K562 (cell line): ENCODE data around the gene ALB. TPM values are rescaled to one million over a fixed set of nuclear protein-coding genes. Genes with fewer than 3 reads are reported as not detected.
"Not testable (repeated sequence)": the region's sequence is repeated elsewhere in the genome, so short reads cannot be mapped to it uniquely, and the experiment has no call there.

Experiments
- ATAC-seq: fragments of 200-7000 bp; cut with Tn5 transposase; 3 replicates; pipeline ENCODE4 v1.9.1; 2020; ENCODE audit warnings: moderate library complexity
- BruUV-seq: library from RNA; stranded (reverse); fragments of 400-500 nt; replicated peaks from 2 replicates; lab custom pipeline; 2021; lab: Mats Ljungman, UMichigan
- CTCF ChIA-PET: fragments of 300-600 bp; formaldehyde crosslinking; extraction: SDS; loops from one replicate; lab custom pipeline; 2021; ENCODE audit warnings: low intra/inter-chr PET ratio; lab: Yijun Ruan, JAX
- POLR2A ChIA-PET: fragments of 300-600, 350-650 bp; sonication (Branson Sonifier 250); formaldehyde crosslinking; extraction: SDS; loops from one replicate; lab custom pipeline; 2021; ENCODE audit warnings: antibody characterized with exemption, inconsistent platforms; lab: Yijun Ruan, JAX
- DNase-seq, 4 experiments: peaks; one replicate each; pipeline versions ENCODE4 v3.0.0 to v3.0.0-alpha.2; 2011 to 2018; ENCODE audit warnings: low spot score in 3 of 4, mixed read lengths in 3 of 4; ENCODE audit errors: extremely low read depth in 1 of 4
- FAIRE-seq: peaks from 2 replicates; lab custom pipeline; 2011; peaks lifted over from hg19 to GRCh38; lab: Jason Lieb, UNC
- H2AFZ ChIP-seq: 2 replicates; pipeline ENCODE4 v1.6.0; 2011; ENCODE audit warnings: low read depth, low read length, control low read depth, inconsistent platforms
- H3K27ac ChIP-seq: fragments of 200-600 bp; 3 replicates; pipeline ENCODE4 v1.8.0; 2011; ENCODE audit warnings: low read depth, mild to moderate bottlenecking, control low read depth, inconsistent platforms, low read length, moderate library complexity, mixed read lengths; ENCODE audit errors: extremely low read depth
- H3K27me3 ChIP-seq, 2 experiments: fragments of 300-600 bp in 1 of 2; 2 replicates in 1 of 2; 3 replicates in 1 of 2; pipeline versions ENCODE4 v1.6.0 to v1.8.0; 2011; ENCODE audit warnings: inconsistent platforms in 2 of 2, low read length in 2 of 2, mild to moderate bottlenecking in 1 of 2, mixed read lengths in 1 of 2, moderate library complexity in 1 of 2; ENCODE audit not compliant: control insufficient read depth in 2 of 2, insufficient read depth in 2 of 2
- H3K36me3 ChIP-seq: fragments of 300-600 bp; 3 replicates; pipeline ENCODE4 v1.8.0; 2011; ENCODE audit warnings: mild to moderate bottlenecking, low read length, inconsistent platforms; ENCODE audit not compliant: control insufficient read depth, insufficient read depth
- H3K4me1 ChIP-seq, 2 experiments: fragments of 200-600 bp in 1 of 2; replicated peaks in 1 of 2; 2 replicates in 1 of 2; 3 replicates in 1 of 2; pipeline versions ENCODE4 v1.5.1 to v1.8.0; 2011; ENCODE audit warnings: inconsistent platforms in 2 of 2, low read length in 2 of 2, mild to moderate bottlenecking in 1 of 2, mixed read lengths in 1 of 2, moderate library complexity in 1 of 2; ENCODE audit not compliant: control insufficient read depth in 2 of 2, insufficient read depth in 2 of 2
- H3K4me2 ChIP-seq: 2 replicates; pipeline ENCODE4 v1.6.1; 2011; ENCODE audit warnings: low read length, control low read depth, inconsistent platforms, mixed read lengths; ENCODE audit not compliant: insufficient read depth
- H3K4me3 ChIP-seq: fragments of 200-600 bp; sonication (generic), shearing (Covaris generic); 2 replicates; pipeline ENCODE4 v1.5.1; 2016; ENCODE audit warnings: control low read depth, inconsistent platforms
- H3K79me2 ChIP-seq: fragments of 200-600 bp; 3 replicates; pipeline ENCODE4 v1.8.0; 2011; ENCODE audit warnings: low read length, inconsistent platforms; ENCODE audit not compliant: control insufficient read depth, insufficient read depth
- H3K9ac ChIP-seq, 2 experiments: 2 replicates each; pipeline versions ENCODE4 v1.6.0 to v1.6.1; 2011; ENCODE audit warnings: low read depth in 2 of 2, low read length in 2 of 2, control low read depth in 1 of 2, inconsistent platforms in 1 of 2, mild to moderate bottlenecking in 1 of 2, mixed read lengths in 1 of 2; ENCODE audit not compliant: insufficient read depth in 1 of 2
- H3K9me1 ChIP-seq: one replicate; pipeline ENCODE4 v1.6.0; 2011; ENCODE audit warnings: inconsistent platforms, mild to moderate bottlenecking, low read length, moderate library complexity; ENCODE audit not compliant: control insufficient read depth, insufficient read depth
- H3K9me3 ChIP-seq: replicated peaks from 2 replicates; pipeline ENCODE4 v1.5.1; 2011; ENCODE audit warnings: low read depth, low read length, inconsistent platforms; ENCODE audit not compliant: control insufficient read depth, insufficient read depth
- H4K20me1 ChIP-seq: replicated peaks from 2 replicates; pipeline ENCODE4 v1.6.1; 2011; ENCODE audit warnings: low read length, inconsistent platforms, mixed read lengths; ENCODE audit not compliant: control insufficient read depth, insufficient read depth
- CC2D1A ChIP-seq: fragments of 450-650 bp; IDR thresholded peaks from 2 replicates; pipeline ENCODE4 v1.6.1; 2017; ENCODE audit warnings: mild to moderate bottlenecking
- CEBPB ChIP-seq: fragments of 450-650 bp; IDR thresholded peaks from 2 replicates; pipeline ENCODE4 v1.6.1; 2016; ENCODE audit warnings: missing genetic modification characterization, missing compliant biosample characterization
- CSDE1 ChIP-seq, 2 experiments: fragments of 450-650 bp; IDR thresholded peaks; 2 replicates each; pipeline ENCODE4 v1.6.1; 2016; ENCODE audit warnings: mild to moderate bottlenecking in 1 of 2
- EP400 ChIP-seq: fragments of 450-650 bp; IDR thresholded peaks from 2 replicates; pipeline ENCODE4 v1.6.1; 2017; ENCODE audit warnings: antibody characterized with exemption, mild to moderate bottlenecking, moderate library complexity
- ERF ChIP-seq: fragments of 450-650 bp; formaldehyde crosslinking; IDR thresholded peaks from 2 replicates; pipeline ENCODE4 v1.4.0; 2020; ENCODE audit warnings: mild to moderate bottlenecking, mixed read lengths
- EZH2 ChIP-seq: IDR thresholded peaks from 2 replicates; pipeline ENCODE4 v1.6.1; 2012; ENCODE audit warnings: low read depth, mild to moderate bottlenecking, inconsistent platforms, low read length, borderline replicate concordance
- IFI16 ChIP-seq: fragments of 250-450 bp; sonication (Bioruptor Pico); IDR thresholded peaks from 2 replicates; pipeline ENCODE4 v2.1.2; 2022; ENCODE audit warnings: mild to moderate bottlenecking, inconsistent platforms
- PHB2 ChIP-seq: fragments of 450-650 bp; IDR thresholded peaks from 2 replicates; pipeline ENCODE4 v1.6.1; 2017; ENCODE audit warnings: low read depth
- POLR2AphosphoS2 ChIP-seq: IDR thresholded peaks from 2 replicates; pipeline ENCODE4 v1.6.1; 2012; ENCODE audit warnings: low read length, improper control_type of control experiment
- POLR2H ChIP-seq: IDR thresholded peaks from 2 replicates; pipeline ENCODE4 v1.6.1; 2016; ENCODE audit warnings: missing genetic modification characterization, low read depth, mild to moderate bottlenecking, control low read depth, missing compliant biosample characterization, moderate library complexity
- RAD21 ChIP-seq, 2 experiments: fragments of 250-450 bp in 1 of 2; fragments of 450-650 bp in 1 of 2; sonication (Bioruptor Pico) in 1 of 2; formaldehyde crosslinking in 1 of 2; IDR thresholded peaks in 1 of 2; conservative IDR thresholded peaks in 1 of 2; 2 replicates each; pipeline versions ENCODE4 v1.4.0 to v1.8.0; 2020 to 2022; ENCODE audit warnings: mild to moderate bottlenecking in 2 of 2, moderate library complexity in 1 of 2
- RFX7 ChIP-seq: fragments of 250-450 bp; sonication (Bioruptor Pico); IDR thresholded peaks from 2 replicates; pipeline ENCODE4 v1.5.1; 2021; ENCODE audit warnings: mild to moderate bottlenecking
- TCF7 ChIP-seq: sonication (generic); IDR thresholded peaks from 2 replicates; pipeline ENCODE4 v1.6.1; 2016; ENCODE audit warnings: antibody characterized with exemption, borderline replicate concordance
- THRAP3 ChIP-seq: fragments of 450-650 bp; IDR thresholded peaks from 2 replicates; pipeline ENCODE4 v1.6.1; 2016; ENCODE audit warnings: mild to moderate bottlenecking, inconsistent platforms, borderline replicate concordance
- ZNF146 ChIP-seq: IDR thresholded peaks from one replicate; pipeline ENCODE4 v1.6.1; 2018; ENCODE audit warnings: missing compliant biosample characterization; ENCODE audit not compliant: unreplicated experiment
- ZNF184 ChIP-seq: sonication (generic); formaldehyde crosslinking; IDR thresholded peaks from 2 replicates; pipeline ENCODE4 v1.5.0; 2020; ENCODE audit warnings: missing genetic modification reagents
- ZNF431 ChIP-seq: sonication (generic); formaldehyde crosslinking; IDR thresholded peaks from 2 replicates; pipeline ENCODE4 v1.8.0; 2022; ENCODE audit warnings: mild to moderate bottlenecking, missing genetic modification reagents
- ZNF764 ChIP-seq: fragments of 250-450 bp; sonication (Bioruptor Pico); IDR thresholded peaks from 2 replicates; pipeline ENCODE4 v1.4.0; 2020; ENCODE audit warnings: low read depth, mild to moderate bottlenecking, moderate library complexity
- WGBS: fragments of 100-300 bp; shearing (Covaris generic); methylation state at CpG from one replicate; pipeline ENCODE4 v1.1.6; 2016; ENCODE audit warnings: low coverage, mixed read lengths; ENCODE audit not compliant: insufficient coverage; ENCODE audit errors: missing lambda C conversion rate; 5-methylcytosine and 5-hydroxymethylcytosine counted together
- in situ Hi-C: fragments of 300-500 bp; cut with MboI; formaldehyde crosslinking; loops from 4 replicates; pipeline ENCODE4 v1.15.0; 2018; ENCODE audit warnings: inconsistent platforms, mixed read lengths
- intact Hi-C: fragments of 100-400 bp; cut with micrococcal nuclease; formaldehyde crosslinking; loops from 2 replicates; pipeline ENCODE4 v1.14.2; 2022
- polyA plus RNA-seq, 8 experiments: library from polyadenylated mRNA; depleted of rRNA in 4 of 8; stranded (reverse) in 5 of 8; unstranded in 3 of 8; fragments of >200 nt; fragmentation: Nextera tagmentation in 2 of 8; fragmentation: Illumina TruSeq in 1 of 8; extraction: Ambion mirVana in 2 of 8; extraction: Trizol in 1 of 8; gene quantifications; 2 replicates each; pipeline versions ENCODE4 v1.2.1 to v1.2.3, GENCODE V29; 2011 to 2014; ENCODE audit warnings: inconsistent platforms in 1 of 8, missing spikeins in 1 of 8
- total RNA-seq, 7 experiments: library from RNA; depleted of rRNA in 6 of 7; stranded (reverse); fragments of >200 nt in 6 of 7; fragmentation: Illumina TruSeq in 2 of 7; extraction: Trizol in 2 of 7; gene quantifications; 2 replicates each; pipeline versions ENCODE4 v1.2.1 to v1.2.3, GENCODE V29; 2011 to 2021; ENCODE audit warnings: low replicate concordance in 1 of 7
- TF ChIP-seq, protein P1 (sequence below): fragments of 450-650 bp; IDR thresholded peaks from 2 replicates; pipeline ENCODE4 v1.6.1; 2018; ENCODE audit warnings: mild to moderate bottlenecking, low read depth; ENCODE audit not compliant: partially characterized antibody

The ALB gene
- total and polyA plus RNA-seq, 9 of the 15 experiments (the other 6 are each of a cell fraction or from before 2014, with no cell fraction given): 0.04 to 18.5 (median 0.20) TPM; not detected in 2

DNA sequence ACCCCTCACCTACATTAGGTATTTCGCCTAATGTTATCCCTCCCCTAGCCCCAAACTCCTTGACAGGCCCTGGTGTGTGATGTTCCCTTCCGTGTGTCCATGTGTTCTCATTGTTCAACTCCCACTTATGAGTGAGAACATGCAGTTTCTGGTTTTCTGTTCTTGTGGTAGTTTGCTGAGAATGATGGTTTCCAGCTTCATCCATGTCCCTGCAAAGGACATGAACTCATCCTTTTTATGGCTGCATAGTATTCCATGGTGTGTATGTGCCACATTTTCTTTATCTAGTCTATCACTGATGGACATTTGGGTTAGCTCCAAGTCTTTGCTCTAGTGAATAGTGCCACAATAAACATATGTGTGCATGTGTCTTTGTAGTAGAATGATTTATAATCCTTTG lies 14.4 kb upstream of the ALB start:
- FAIRE-seq: not testable (repeated sequence)

DNA sequence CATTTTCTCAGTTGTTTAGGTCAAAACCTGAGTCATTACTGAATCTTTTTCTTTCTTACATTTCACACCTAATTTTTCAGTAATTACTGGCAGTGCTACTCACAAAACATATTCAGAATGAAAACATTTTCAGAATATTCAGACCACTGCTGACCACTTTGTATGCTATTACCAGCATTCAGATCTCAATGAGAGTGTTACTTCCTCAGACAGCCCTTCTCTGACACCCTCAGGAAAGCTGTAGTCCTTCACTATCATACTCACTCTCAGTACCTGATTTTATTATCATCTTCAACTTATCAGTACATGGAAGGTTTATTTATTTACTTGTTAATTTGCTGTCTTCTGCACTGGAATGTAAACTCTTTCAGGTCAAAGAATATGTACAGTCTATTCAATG lies 12.3 kb upstream of the ALB start:
- DNase-seq (no peak), FAIRE-seq (no peak), ATAC-seq (no peak)
- Histone ChIP-seq H3K9ac (no peak overlapping the region), H3K4me2 (no peak overlapping the region), H3K36me3 (no peaks in the 10 kb centered on the region), H3K27ac (no peak overlapping the region), H3K4me3 (no peak overlapping the region), H4K20me1 (no peaks in the 10 kb centered on the region), H3K79me2 (no peaks in the 10 kb centered on the region), H3K4me1 (no peaks in the 10 kb centered on the region), H3K9me1 (no peaks in the 10 kb centered on the region), H3K27me3 (no peaks in the 10 kb centered on the region), H2AFZ (no peak overlapping the region), H3K9me3 (no peaks in the 10 kb centered on the region)
- intact Hi-C loops (no loop called here), in situ Hi-C loops (no loop called here)
- POLR2A ChIA-PET: interaction anchor here (0.6 kb wide), 1 partner anchor 1285 kb away, joined by 3 read pairs; no protein-coding TSS in a partner anchor
- CTCF ChIA-PET: no interaction called here
- BruUV-seq: no TSS peak
- TF ChIP-seq, protein P1, sequence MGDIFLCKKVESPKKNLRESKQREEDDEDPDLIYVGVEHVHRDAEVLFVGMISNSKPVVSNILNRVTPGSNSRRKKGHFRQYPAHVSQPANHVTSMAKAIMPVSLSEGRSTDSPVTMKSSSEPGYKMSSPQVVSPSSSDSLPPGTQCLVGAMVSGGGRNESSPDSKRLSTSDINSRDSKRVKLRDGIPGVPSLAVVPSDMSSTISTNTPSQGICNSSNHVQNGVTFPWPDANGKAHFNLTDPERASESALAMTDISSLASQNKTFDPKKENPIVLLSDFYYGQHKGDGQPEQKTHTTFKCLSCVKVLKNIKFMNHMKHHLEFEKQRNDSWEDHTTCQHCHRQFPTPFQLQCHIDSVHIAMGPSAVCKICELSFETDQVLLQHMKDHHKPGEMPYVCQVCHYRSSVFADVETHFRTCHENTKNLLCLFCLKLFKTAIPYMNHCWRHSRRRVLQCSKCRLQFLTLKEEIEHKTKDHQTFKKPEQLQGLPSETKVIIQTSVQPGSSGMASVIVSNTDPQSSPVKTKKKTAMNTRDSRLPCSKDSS: no peak
- TF ChIP-seq CSDE1 (IDR thresholded peaks at IDR 0.05) (no peak), TCF7 (no peak), ZNF184 (no peak), PHB2 (no peak), EZH2 (no peak), RFX7 (CRISPR knock-in tag) (no peak), CEBPB (tag) (no peak), EP400 (no peak), ZNF431 (CRISPR knock-in tag) (no peak), POLR2H (tag) (no peak), THRAP3 (no peak), CC2D1A (no peak), IFI16 (CRISPR knock-in tag) (no peak), ERF (CRISPR knock-in tag) (no peak), RAD21 (CRISPR knock-in tag; conservative IDR thresholded peaks at IDR 0.05 in 1 of 2, IDR thresholded peaks at IDR 0.05 in 1 of 2) (no peak), ZNF764 (CRISPR knock-in tag) (no peak), POLR2AphosphoS2 (no peak)

More for the DNA sequence above, 14.4 kb upstream of the ALB start:
- H2AFZ ChIP-seq, intact Hi-C loops, H3K36me3 ChIP-seq, DNase-seq, BruUV-seq, H4K20me1 ChIP-seq, H3K4me1 ChIP-seq, H3K9me1 ChIP-seq, H3K27me3 ChIP-seq, H3K9ac ChIP-seq, H3K4me3 ChIP-seq, H3K9me3 ChIP-seq, H3K27ac ChIP-seq, H3K79me2 ChIP-seq, CTCF ChIA-PET, ATAC-seq, POLR2A ChIA-PET, H3K4me2 ChIP-seq, in situ Hi-C loops: not testable (repeated sequence)
- peak; percentile 29 for TF ChIP-seq ZNF146 (CRISPR knock-in tag)
- WGBS: 50% methylated on average over 2 of the region's 2 CpGs
